Stimulated activated CD8-positive, alpha-beta memory T cell treated with anti-CD3 and anti-CD28 coated beads, Interleukin-4, amount 100 ng/mL, for 48 hours (primary cell): ENCODE results near the gene TMEM51.
A peak's percentile ranks its signal among the peaks of the same experiment; 100 is the strongest.

Experiments used
- DNase-seq: peaks from one replicate; pipeline ENCODE4 v3.0.0-alpha.2; 2020

TMEM51 gene

GRCh38 chr1:15201221-15201620 is 47.7 kb downstream of the TMEM51 start:
- DNase-seq = no peak

GRCh38 chr1:15201849-15202551 is 48.5 kb downstream of the TMEM51 start:
- no peak for DNase-seq

GRCh38 chr1:15204931-15205330 is 51.4 kb downstream of the TMEM51 start:
- DNase-seq = no peak

- DNase-seq = no peak
Observed at GRCh38 chr1:15205586-15206346, 52.2 kb downstream of the TMEM51 start.

GRCh38 chr1:15206418-15207030 is 53.0 kb downstream of the TMEM51 start:
- DNase-seq = no peak

- no peak for DNase-seq
Observed at GRCh38 chr1:15207031-15207828, 53.7 kb downstream of the TMEM51 start.

- DNase-seq = no peak
Observed at GRCh38 chr1:15207829-15208429, 54.4 kb downstream of the TMEM51 start.

GRCh38 chr1:15210651-15211375 is 57.3 kb downstream of the TMEM51 start:
- no peak for DNase-seq

GRCh38 chr1:15211424-15211823 is 57.9 kb downstream of the TMEM51 start:
- no peak for DNase-seq

- DNase-seq = no peak
Observed at GRCh38 chr1:15212216-15212953, 58.8 kb downstream of the TMEM51 start.

- DNase-seq = no peak
Observed at GRCh38 chr1:15212954-15213291, 59.4 kb downstream of the TMEM51 start.

GRCh38 chr1:15213341-15213821 is 59.8 kb downstream of the TMEM51 start:
- no peak for DNase-seq

GRCh38 chr1:15214527-15214926 is 61.0 kb downstream of the TMEM51 start:
- no peak for DNase-seq

- DNase-seq = no peak
Observed at GRCh38 chr1:15215116-15215515, 61.6 kb downstream of the TMEM51 start.

- DNase-seq = no peak
Observed at GRCh38 chr1:15217654-15218053, 64.1 kb downstream of the TMEM51 start.

GRCh38 chr1:15218287-15219279 is 65.0 kb downstream of the TMEM51 start:
- DNase-seq = no peak

GRCh38 chr1:15219280-15220023 is 65.9 kb downstream of the TMEM51 start:
- peak; percentile 37 for DNase-seq

GRCh38 chr1:15220024-15220392 is 66.5 kb downstream of the TMEM51 start:
- no peak for DNase-seq

- no peak for DNase-seq
Observed at GRCh38 chr1:15220825-15221431, 67.4 kb downstream of the TMEM51 start.
